GM23248 (cell line): ENCODE results near the gene ENAH. TPM values are rescaled to one million over a fixed set of nuclear protein-coding genes. Genes with fewer than 3 reads are reported as not detected.
A peak's percentile ranks its signal among the peaks of the same experiment; 100 is the strongest.
"Not testable (repeated sequence)": the region's sequence is repeated elsewhere in the genome, so short reads cannot be mapped to it uniquely, and the experiment has no call there.

ENCODE experiments used
- DNase-seq: peaks from one replicate; pipeline ENCODE4 v3.0.0-alpha.2; 2015
- H2AFZ ChIP-seq: fragments of 200-600 bp; sonication (generic); 2 replicates; pipeline ENCODE4 v1.6.1; 2016; ENCODE audit warnings: antibody characterized with exemption
- H3F3A ChIP-seq: fragments of 200-600 bp; sonication (generic); 2 replicates; pipeline ENCODE4 v1.6.1; 2016; ENCODE audit warnings: mild to moderate bottlenecking, antibody characterized with exemption, mixed run types; ENCODE audit not compliant: insufficient read depth
- H3K27ac ChIP-seq: fragments of 200-600 bp; sonication (generic); 2 replicates; pipeline ENCODE4 v1.5.1; 2016; ENCODE audit warnings: mild to moderate bottlenecking
- H3K27me3 ChIP-seq: fragments of 200-600 bp; sonication (generic); replicated peaks from 2 replicates; pipeline ENCODE4 v1.6.1; 2016; ENCODE audit warnings: mild to moderate bottlenecking; ENCODE audit not compliant: insufficient read depth
- H3K36me3 ChIP-seq: fragments of 200-600 bp; sonication (generic); 2 replicates; pipeline ENCODE4 v1.6.1; 2016; ENCODE audit warnings: low read depth, mild to moderate bottlenecking
- H3K4me1 ChIP-seq: fragments of 200-600 bp; sonication (generic); 2 replicates; pipeline ENCODE4 v1.6.1; 2016; ENCODE audit warnings: mild to moderate bottlenecking; ENCODE audit not compliant: insufficient read depth
- H3K4me2 ChIP-seq: fragments of 200-600 bp; sonication (generic); one replicate; pipeline ENCODE4 v1.6.1; 2016; ENCODE audit warnings: mild to moderate bottlenecking; ENCODE audit not compliant: unreplicated experiment
- H3K4me3 ChIP-seq: fragments of 200-600 bp; sonication (generic); 2 replicates; pipeline ENCODE4 v1.5.1; 2016; ENCODE audit warnings: mild to moderate bottlenecking
- H3K79me2 ChIP-seq: fragments of 200-600 bp; sonication (generic); 2 replicates; pipeline ENCODE4 v1.6.1; 2016; ENCODE audit warnings: mild to moderate bottlenecking; ENCODE audit not compliant: insufficient read depth
- H3K9ac ChIP-seq: fragments of 200-600 bp; sonication (generic); 2 replicates; pipeline ENCODE4 v1.6.1; 2016; ENCODE audit warnings: mild to moderate bottlenecking
- H3K9me2 ChIP-seq: fragments of 200-600 bp; sonication (generic); 2 replicates; pipeline ENCODE4 v1.6.1; 2016; ENCODE audit warnings: mixed run types, mild to moderate bottlenecking, moderate library complexity; ENCODE audit not compliant: insufficient read depth
- H3K9me3 ChIP-seq: fragments of 200-600 bp; sonication (generic); one replicate; pipeline ENCODE4 v1.6.1; 2017; ENCODE audit warnings: low read depth
- H4K20me1 ChIP-seq: fragments of 200-600 bp; sonication (generic); 2 replicates; pipeline ENCODE4 v1.6.0; 2016; ENCODE audit not compliant: insufficient read depth
- EZH2 ChIP-seq: fragments of 200-600 bp; sonication (generic); IDR thresholded peaks from 2 replicates; pipeline ENCODE4 v1.6.1; 2018; ENCODE audit warnings: antibody characterized with exemption, mild to moderate bottlenecking; ENCODE audit not compliant: insufficient read depth, poor library complexity, severe bottlenecking
- EZH2phosphoT487 ChIP-seq: fragments of 200-600 bp; sonication (generic); IDR thresholded peaks from 2 replicates; pipeline ENCODE4 v1.6.1; 2018; ENCODE audit warnings: antibody characterized with exemption, moderate library complexity, mild to moderate bottlenecking, low read depth; ENCODE audit not compliant: insufficient read depth
- WGBS, 2 experiments: methylation state at CpG; one replicate each; pipeline ENCODE4 v1.1.6; 2015 to 2017; ENCODE audit warnings: low lambda C conversion rate in 2 of 2, low coverage in 1 of 2; ENCODE audit errors: missing lambda C conversion rate in 2 of 2; 5-methylcytosine and 5-hydroxymethylcytosine counted together
- in situ Hi-C: fragments of 300-500 bp; cut with MboI; formaldehyde crosslinking; loops from 2 replicates; pipeline ENCODE4 v1.15.0; 2020
- polyA plus RNA-seq: library from polyadenylated mRNA; unstranded; fragments of >200 nt; fragmentation: Nextera tagmentation; extraction: Ambion mirVana; gene quantifications from 2 replicates; pipeline ENCODE4 v1.2.1, GENCODE V29; 2016
- total RNA-seq: library from RNA; depleted of rRNA; stranded (reverse); fragments of >200 nt; shearing (Covaris generic); gene quantifications from 2 replicates; pipeline ENCODE4 v1.2.3, GENCODE V29; 2014

ENAH gene
- total and polyA plus RNA-seq, 2 experiments from 2014 or later, result 40.1 to 125 TPM

GRCh38 chr1:225657462-225657989 lies 4.6 kb upstream of the ENAH start:
- Histone ChIP-seq H3K4me2 (peak overlapping the region; percentile 82), H3K4me3 (peak overlapping the region; percentile 63), H2AFZ (peak overlapping the region; percentile 35), H3K27me3 (no peaks in the 10 kb centered on the region), H3F3A (peaks cover 46% of the 10 kb centered on the region), H3K79me2 (peaks cover 2% of the 10 kb centered on the region), H3K9ac (peak overlapping the region; percentile 58), H3K4me1 (peaks cover 45% of the 10 kb centered on the region), H3K9me2 (no peaks in the 10 kb centered on the region), H3K27ac (peak overlapping the region; percentile 94), H4K20me1 (no peaks in the 10 kb centered on the region), H3K9me3 (no peaks in the 10 kb centered on the region), H3K36me3 (no peaks in the 10 kb centered on the region)
- TF ChIP-seq EZH2, result no peak
- no peak for TF ChIP-seq EZH2phosphoT487
- 54% methylated on average over 7 of the region's 7 CpGs for WGBS, 2 experiments
- in situ Hi-C loops, result no loop called here
- DNase-seq, result peak; percentile 89

- H3K9me2 ChIP-seq, H4K20me1 ChIP-seq, H3K36me3 ChIP-seq, DNase-seq, H3K9me3 ChIP-seq, in situ Hi-C loops, H2AFZ ChIP-seq, H3K27me3 ChIP-seq: not testable (repeated sequence)
- Histone ChIP-seq H3K9ac (peak overlapping the region; percentile 35), H3F3A (peaks cover 57% of the 10 kb centered on the region), H3K79me2 (peaks cover 15% of the 10 kb centered on the region), H3K4me3 (peak overlapping the region; percentile 34), H3K4me2 (peak overlapping the region; percentile 76), H3K4me1 (peaks cover 45% of the 10 kb centered on the region), H3K27ac (peak overlapping the region; percentile 94)
- 51 to 55% methylated on average over 3 of the region's 3 CpGs for WGBS, 2 experiments
Observed at GRCh38 chr1:225656259-225656655, 3.3 kb upstream of the ENAH start.

GRCh38 chr1:225655509-225656258 lies 2.8 kb upstream of the ENAH start:
- Histone ChIP-seq H3K9me2 (no peaks in the 10 kb centered on the region), H3K79me2 (peaks cover 21% of the 10 kb centered on the region), H3K4me3 (peak overlapping the region; percentile 34), H3K4me2 (peak overlapping the region; percentile 76), H3K27ac (peak overlapping the region; percentile 94), H3K36me3 (no peaks in the 10 kb centered on the region), H3K9me3 (no peaks in the 10 kb centered on the region), H3K9ac (peak overlapping the region; percentile 45), H4K20me1 (no peaks in the 10 kb centered on the region), H2AFZ (no peak overlapping the region), H3K4me1 (peaks cover 49% of the 10 kb centered on the region), H3K27me3 (no peaks in the 10 kb centered on the region), H3F3A (peaks cover 62% of the 10 kb centered on the region)
- DNase-seq, result peak; percentile 96
- TF ChIP-seq EZH2, result no peak
- TF ChIP-seq EZH2phosphoT487, result no peak
- 0 to 1% methylated on average over 4 of the region's 4 CpGs for WGBS, 2 experiments
- in situ Hi-C loops, result no loop called here

GRCh38 chr1:225654688-225655508 lies 2.0 kb upstream of the ENAH start:
- Histone ChIP-seq H4K20me1 (no peaks in the 10 kb centered on the region), H3K4me2 (peak overlapping the region; percentile 87), H3K27ac (peak overlapping the region; percentile 94), H3K36me3 (no peaks in the 10 kb centered on the region), H3K79me2 (peaks cover 29% of the 10 kb centered on the region), H3K27me3 (no peaks in the 10 kb centered on the region), H3K9ac (peak overlapping the region; percentile 96), H3F3A (peaks cover 68% of the 10 kb centered on the region), H3K9me2 (no peaks in the 10 kb centered on the region), H3K4me1 (peaks cover 55% of the 10 kb centered on the region), H2AFZ (no peak overlapping the region), H3K4me3 (peak overlapping the region; percentile 97), H3K9me3 (no peaks in the 10 kb centered on the region)
- 82 to 83% methylated on average over 15 of the region's 15 CpGs for WGBS, 2 experiments
- no peak for DNase-seq
- TF ChIP-seq EZH2phosphoT487 (no peak), EZH2 (no peak)
- in situ Hi-C loops, result no loop called here
